Measurements from ENCODE around the gene MYO3B.
A peak's percentile ranks its signal among the peaks of the same experiment; 100 is the strongest.
"Not testable (repeated sequence)": the region's sequence is repeated elsewhere in the genome, so short reads cannot be mapped to it uniquely, and the experiment has no call there.

Gene MYO3B

DNA sequence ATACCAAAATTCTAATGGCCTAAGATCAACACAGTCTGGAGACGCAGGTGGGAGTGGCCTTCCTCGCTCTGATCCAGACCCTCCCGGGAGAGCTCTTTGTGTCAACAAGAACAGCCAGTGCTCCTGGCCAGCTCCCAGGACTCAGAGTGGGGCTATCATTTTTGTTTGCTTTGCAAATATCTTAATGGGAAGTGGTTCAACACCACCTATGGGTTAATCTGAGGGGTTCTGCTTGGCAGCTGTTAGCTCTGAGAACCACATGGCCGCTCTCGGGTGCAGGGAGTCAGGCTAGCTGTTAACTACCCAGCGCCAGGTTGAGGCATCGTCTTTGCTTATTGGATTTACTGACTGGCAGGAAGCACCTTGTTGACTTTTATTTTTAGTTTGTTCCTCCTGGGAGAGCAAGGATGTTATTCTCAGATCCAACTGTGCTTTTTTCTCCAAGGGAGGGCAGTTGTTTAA is 352.4 kb downstream of the MYO3B start:
- peak; percentile 65 for DNase-seq

- no peak for DNase-seq
Measured at GRCh38 chr2:170530803-170531564, 353.0 kb downstream of the MYO3B start.

DNA sequence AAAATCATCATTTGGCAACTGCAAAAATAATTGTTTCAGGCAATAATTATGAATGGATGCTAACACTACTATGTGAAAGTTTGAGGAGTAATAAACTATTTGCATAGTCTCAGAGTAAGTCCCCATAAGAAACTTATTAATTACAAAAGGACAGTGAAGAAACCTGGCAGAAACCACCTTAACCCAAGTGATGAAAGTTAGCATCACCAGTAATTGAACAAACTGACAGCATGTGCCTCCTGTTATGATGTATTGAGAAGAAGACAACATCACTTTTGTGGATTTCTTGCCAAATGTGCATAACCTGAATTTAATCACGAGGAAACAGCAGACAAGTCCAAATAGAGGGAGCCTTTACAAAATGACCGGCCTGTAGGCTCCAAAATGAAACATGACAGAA is 353.9 kb downstream of the MYO3B start:
- DNase-seq, result no peak

GRCh38 chr2:170533156-170533555 is 355.2 kb downstream of the MYO3B start:
- no peak for DNase-seq

- no peak for DNase-seq
Measured at GRCh38 chr2:170535552-170535951, 357.6 kb downstream of the MYO3B start.

- no peak for DNase-seq
Measured at GRCh38 chr2:170544817-170545216, 366.9 kb downstream of the MYO3B start.

DNA sequence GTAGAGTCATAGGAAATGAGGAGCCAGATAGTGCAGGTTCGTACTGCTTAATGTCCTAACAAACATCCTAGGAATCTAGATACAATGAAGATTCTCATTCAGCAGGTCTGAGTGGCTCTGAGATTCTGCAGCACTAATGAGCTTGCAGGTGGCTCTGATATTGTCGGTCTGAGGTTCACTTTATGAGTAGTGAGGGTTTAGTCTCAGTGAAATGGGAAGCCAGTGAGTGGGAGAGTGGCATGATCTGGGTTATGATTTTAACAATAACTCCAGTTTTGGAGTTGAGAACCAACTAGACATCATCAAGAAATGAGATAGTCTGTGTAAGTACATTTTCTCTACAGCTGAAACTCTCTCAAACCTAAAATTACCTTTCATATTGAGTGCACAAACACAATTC is 370.4 kb downstream of the MYO3B start:
- no peak for DNase-seq

DNA sequence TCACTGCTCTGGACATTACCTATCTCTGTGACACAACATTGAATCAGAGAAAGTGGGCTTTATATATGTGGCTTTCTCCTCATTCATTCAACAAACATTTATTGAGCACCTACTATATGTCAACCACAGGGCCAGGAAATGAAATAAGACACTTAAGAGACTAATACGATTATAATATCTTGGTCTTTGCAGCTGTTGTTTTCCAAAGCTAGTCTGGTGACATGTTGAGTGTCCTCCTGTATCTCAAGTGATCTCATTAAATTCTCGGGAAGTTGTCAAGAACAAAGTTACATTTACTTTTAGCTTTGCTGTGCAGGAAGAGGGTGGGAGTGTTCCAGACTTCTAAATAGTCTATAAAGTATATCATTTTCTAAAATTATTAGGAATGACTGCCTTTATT is 372.6 kb downstream of the MYO3B start:
- DNase-seq, result no peak

DNA sequence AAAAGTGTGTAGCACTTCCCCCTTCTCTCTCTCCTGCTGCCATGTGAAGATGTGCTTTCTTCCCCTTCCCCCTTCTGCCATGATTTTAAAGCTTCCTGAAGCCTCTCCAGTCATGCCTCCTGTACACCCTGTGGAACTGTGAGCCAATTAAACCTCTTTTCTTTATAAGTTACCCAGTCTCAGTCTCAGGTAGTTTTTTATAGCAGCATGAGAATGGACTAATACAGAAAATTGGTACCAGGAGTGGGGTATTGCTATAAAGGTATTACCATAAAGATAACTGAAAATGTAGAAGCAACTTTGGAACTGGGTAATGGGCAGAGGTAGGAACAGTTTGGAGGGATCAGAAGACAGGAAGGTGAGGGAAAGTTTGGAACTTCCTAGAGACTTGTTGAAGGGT is 374.0 kb downstream of the MYO3B start:
- not testable (repeated sequence) for DNase-seq

DNA sequence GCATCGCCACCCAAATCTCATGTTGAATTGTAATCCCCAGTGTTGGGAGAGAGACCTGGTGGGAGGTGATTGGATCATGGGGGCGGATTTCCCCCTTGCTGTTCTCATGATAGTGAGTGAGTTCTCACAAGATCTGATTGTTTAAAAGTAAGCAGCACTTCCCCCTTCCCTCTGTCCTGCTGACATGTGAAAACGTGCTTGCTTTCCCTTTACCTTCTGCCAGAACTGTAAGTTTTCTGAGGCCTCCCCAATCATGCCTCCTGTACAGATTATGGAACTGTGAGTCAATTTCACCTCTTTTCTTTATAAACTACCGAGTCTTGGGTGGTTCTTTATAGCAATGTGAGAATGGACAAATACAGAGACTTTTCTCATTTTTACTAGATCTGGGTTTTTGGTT is 375.8 kb downstream of the MYO3B start:
- no peak for DNase-seq

DNA sequence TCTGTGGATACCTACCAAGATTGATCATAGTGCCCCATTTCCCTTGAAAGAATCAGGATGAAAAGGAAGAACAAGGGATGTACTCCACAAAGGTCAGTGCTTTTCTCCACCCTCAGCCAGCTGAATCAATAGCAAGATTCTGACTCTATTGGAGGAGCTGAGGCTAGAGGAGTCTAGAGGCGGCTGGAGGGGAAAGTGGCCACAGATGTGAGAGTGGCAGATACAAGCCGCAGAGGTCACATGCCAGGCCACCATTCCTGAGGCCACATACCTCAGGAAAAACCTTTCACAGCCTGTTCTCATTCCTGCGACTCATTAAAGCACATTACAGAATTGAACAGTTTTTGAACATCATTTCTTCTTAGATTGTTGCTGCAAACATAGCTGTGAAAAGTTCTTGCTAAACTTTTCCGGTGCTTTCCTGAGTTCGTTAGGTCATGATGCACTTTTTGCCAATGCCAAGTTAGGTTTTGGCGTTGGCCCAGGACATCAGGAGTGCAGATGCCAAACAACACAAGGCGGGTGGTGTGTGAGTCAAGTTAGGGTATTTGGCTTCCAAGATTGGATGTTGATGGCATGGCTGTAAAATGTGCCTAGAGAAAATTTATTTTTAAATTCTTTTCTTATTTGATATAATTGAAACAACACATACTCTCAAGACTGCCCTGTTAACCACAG is 376.5 kb downstream of the MYO3B start:
- DNase-seq, result peak; percentile 61

GRCh38 chr2:170562928-170563327 is 385.0 kb downstream of the MYO3B start:
- no peak for DNase-seq

GRCh38 chr2:170563401-170563800 is 385.5 kb downstream of the MYO3B start:
- no peak for DNase-seq

DNA sequence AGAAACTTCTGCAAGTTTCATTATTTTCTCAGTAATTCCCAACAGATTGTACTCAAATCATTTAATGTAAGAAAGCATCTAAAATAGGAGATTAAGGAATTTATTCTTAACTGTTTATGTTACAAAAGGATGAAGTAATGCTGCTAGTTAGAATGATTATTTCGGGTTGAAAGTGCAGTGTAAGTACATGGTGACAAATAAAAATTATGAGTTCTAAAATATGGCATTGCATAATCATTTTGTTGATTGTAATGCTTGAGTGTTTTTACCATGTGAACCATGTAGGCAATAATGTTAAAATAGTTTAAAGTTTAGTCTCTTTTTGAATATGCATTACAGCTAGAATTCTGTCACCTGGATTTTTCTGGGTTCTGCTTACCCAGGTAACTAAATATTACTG is 388.2 kb downstream of the MYO3B start:
- DNase-seq, result no peak

GRCh38 chr2:170567429-170567828 is 389.5 kb downstream of the MYO3B start:
- DNase-seq, result no peak

GRCh38 chr2:170568511-170568910 is 390.6 kb downstream of the MYO3B start:
- no peak for DNase-seq

DNA sequence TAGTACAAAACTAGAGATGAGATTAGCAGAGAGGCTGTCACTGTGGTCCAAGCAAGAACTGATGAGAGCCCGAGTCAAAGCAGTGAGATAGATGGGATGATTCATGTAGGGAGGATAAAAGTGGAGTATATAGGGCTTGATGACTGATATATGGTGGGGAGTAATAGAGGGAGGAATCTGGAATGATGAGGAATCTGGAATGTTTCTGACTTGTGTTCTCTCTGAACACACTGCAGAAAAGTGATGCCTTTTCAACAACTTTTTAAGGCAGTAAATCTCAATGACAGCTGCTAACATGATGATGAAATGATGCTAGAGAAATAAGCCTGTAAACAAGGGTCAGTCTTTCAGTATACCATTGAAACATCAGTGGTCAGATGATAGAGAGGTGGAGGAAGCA is 393.7 kb downstream of the MYO3B start:
- DNase-seq, result peak; percentile 58

- no peak for DNase-seq
Measured at GRCh38 chr2:170573671-170574070, 395.7 kb downstream of the MYO3B start.

DNA sequence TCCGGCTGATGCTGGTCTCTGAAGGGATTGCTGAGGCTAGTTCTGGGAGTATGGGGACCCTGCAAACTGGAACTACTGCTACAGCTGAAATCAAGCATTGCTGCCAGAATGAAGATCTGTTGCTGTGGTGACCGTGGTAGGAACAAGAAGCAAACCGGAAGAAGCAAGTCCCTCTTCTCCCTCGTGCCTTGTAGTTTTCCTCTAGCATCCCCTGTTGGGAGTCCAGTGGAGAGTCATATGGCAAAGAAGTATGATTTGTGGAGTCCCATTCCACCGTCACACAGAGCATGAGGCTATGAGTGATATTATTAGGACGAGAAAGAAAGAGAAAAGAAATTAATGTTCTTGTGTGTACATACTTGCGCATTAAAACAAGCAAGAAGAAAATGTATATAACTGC is 398.3 kb downstream of the MYO3B start:
- no peak for DNase-seq

GRCh38 chr2:170577356-170577755 is 399.4 kb downstream of the MYO3B start:
- no peak for DNase-seq

DNA sequence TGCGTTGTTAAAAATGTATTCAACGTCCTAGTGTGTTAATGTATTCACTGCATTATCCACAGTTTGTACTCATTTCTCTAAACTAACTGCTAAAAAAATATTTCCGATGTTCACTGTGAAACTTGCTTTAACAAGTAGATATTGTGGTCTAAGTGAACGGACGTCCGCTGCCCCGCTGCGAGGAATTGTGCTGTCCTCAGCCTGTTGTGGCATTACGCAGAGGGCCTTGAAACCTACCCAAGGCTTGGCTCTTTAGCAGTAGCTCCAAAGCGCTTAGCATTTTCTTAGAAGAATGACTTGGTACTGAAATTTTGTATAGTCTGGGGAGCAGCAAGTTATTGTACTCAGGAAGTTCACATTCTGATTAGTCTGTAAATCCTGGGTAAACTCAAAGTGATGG is 400.7 kb downstream of the MYO3B start:
- DNase-seq, result no peak

GRCh38 chr2:170579511-170579910 is 401.6 kb downstream of the MYO3B start:
- no peak for DNase-seq

DNA sequence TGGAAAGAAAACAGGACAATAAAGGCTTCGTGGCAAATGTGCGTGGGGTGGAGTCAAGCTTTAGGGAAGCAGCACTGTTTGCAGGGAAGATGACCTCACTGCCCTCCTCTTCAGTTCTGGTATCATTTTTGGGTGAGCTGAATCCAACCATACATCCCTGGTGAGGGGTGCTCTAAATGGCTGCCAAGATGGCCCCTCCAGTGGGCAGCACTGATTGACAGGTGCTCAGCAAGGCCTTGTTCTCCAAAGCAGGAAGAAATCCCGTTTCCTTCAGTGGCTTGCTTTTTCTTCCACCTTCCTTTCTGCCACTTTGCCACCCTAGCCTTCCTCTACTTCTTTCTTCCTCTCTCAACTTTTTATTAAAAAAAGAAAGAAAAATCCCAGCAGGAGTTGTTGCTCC is 404.4 kb downstream of the MYO3B start:
- DNase-seq, result no peak

DNA sequence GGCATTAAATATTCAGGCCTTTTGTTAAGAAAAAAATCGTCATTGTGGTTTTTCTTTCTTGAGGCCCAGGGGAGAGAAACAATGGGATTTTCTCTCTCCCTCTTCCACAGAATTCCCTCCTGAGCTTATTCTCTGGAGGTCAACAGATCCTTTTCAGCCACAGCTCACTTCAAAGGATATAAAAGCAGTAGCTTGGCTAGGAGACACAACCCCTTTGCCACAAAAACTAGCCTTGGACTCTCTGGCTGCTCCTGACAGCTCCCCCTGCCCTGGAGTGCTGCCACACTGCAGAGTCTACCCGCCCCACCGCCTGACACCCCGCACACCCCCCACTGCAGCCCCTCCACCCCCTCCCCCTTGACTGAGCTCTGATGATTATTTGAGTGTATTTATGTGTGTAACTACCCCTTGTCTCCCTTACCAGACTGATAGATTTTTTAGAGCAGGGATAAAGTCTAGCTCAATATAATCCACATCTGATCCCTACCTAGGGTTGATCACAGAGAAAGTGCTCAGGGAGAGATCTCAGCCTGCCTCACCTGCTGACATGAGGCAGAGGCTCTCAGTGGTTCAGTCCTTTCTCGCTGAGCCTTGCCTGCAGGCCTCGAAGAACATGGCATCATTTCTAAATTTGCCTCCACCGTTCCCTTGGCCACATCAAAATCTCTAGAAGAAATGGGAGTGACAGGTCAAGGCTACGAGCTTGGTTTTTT is 405.0 kb downstream of the MYO3B start:
- no peak for DNase-seq
